ENCODE measurements around the gene NRF1.

Gene NRF1

DNA sequence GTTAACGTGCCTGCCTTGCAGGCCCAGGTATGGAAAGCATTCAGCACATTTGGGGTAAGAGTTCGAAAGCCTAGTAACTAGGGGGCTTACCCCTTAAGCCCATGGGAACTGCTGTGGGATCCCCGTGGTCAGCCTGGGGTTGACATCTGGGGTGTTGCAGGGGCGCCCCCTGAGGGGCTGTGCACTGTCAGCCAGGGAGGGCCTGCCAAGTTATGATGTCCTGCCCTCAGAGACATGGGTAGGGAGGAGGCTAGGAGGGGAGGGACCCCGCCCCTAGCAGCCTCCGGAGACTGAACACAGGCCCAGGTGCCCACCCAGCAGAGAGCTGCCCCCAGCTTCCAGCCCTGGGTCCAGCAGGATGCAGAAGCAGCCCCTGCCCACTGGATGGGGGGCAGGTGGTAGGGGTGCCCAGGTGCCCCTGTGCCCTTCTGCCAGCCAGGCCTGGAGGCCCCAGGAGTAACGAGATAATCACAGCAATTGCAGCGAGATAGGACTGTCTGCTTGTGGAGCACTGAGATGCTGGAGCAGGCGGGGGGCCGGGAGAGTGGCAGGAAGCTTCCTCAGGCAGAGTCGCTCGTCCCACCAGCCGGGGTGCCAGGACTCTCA lies 187.9 kb downstream of the NRF1 start:
- no peak for TF ChIP-seq POLR2AphosphoS5 (IDR thresholded peaks at IDR 0.05; ENCODE audit: borderline replicate concordance, low read depth, low read length)
- no peak for TF ChIP-seq FOXP2 (optimal IDR thresholded peaks at IDR 0.05; ENCODE audit: control extremely low read depth, extremely low read length, insufficient read depth)
- TF ChIP-seq EZH2 (IDR thresholded peaks at IDR 0.05) = no peak
- Histone ChIP-seq H3K9ac (ENCODE audit: insufficient read length) (no peak overlapping the region), H3K27ac (no peak overlapping the region), H3K9me3 (ENCODE audit: low read depth, low read length) (no peaks in the 10 kb centered on the region), H3K4me3 (no peak overlapping the region), H3K36me3 (ENCODE audit: insufficient read depth, low read length) (no peaks in the 10 kb centered on the region)
- no peak for DNase-seq (ENCODE audit: low read depth, low spot score)

DNA sequence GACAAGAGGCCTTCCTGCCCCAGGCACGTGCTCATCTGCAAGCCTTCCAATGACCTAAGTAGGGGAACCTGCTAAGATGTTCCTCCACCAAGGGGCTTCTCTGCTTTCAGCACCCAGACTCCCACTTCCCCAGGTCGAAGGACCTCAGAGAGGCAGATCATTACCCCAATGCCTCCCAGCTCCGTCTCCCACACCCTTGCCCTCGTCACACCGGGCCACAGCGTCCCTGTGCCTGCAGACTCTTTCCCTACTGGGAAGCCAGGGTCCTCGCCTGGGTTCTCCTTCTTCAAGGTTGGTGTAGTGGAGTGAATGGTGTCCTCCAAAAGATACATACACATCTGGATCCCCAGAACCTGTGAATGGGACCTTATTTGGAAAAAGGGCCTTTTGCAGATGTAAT lies 189.4 kb downstream of the NRF1 start:
- H3K9me3 ChIP-seq (ENCODE audit: low read depth, low read length) = no peaks in the 10 kb centered on the region
- no peaks in the 10 kb centered on the region for H3K36me3 ChIP-seq (ENCODE audit: insufficient read depth, low read length)
- H3K9ac ChIP-seq (ENCODE audit: insufficient read length) = no peak overlapping the region
- H3K27ac ChIP-seq = no peak overlapping the region
- DNase-seq (ENCODE audit: low read depth, low spot score) = no peak
- no peak overlapping the region for H3K4me3 ChIP-seq
- TF ChIP-seq EZH2 (IDR thresholded peaks at IDR 0.05) = no peak
- TF ChIP-seq POLR2AphosphoS5 (IDR thresholded peaks at IDR 0.05; ENCODE audit: borderline replicate concordance, low read depth, low read length) = no peak
- TF ChIP-seq FOXP2 (optimal IDR thresholded peaks at IDR 0.05; ENCODE audit: control extremely low read depth, extremely low read length, insufficient read depth) = no peak

DNA sequence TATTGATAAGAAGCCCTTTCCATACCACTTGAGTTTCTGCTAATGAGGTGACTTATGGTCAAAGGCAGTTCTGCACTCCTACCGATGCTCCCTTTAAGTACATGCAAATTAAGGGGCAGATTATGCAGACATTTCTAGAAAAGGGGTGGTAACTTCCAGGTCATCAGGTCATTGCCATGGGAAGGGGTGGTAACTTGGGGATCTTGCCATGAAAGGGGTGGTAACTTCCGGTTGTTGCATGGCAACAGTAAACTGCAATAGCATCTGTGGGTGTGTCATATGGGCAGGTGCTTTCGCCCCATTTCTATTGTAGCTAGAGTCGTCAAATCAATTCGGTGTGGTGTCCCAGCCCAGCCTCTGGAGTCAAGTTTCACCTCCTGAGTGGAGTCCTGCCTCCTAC lies 190.4 kb downstream of the NRF1 start:
- Histone ChIP-seq H3K36me3 (ENCODE audit: insufficient read depth, low read length) (no peaks in the 10 kb centered on the region), H3K27ac (no peak overlapping the region), H3K4me3 (no peak overlapping the region), H3K9ac (ENCODE audit: insufficient read length) (no peak overlapping the region), H3K9me3 (ENCODE audit: low read depth, low read length) (no peaks in the 10 kb centered on the region)
- DNase-seq (ENCODE audit: low read depth, low spot score) = no peak
- TF ChIP-seq FOXP2 (optimal IDR thresholded peaks at IDR 0.05; ENCODE audit: control extremely low read depth, extremely low read length, insufficient read depth) (no peak), POLR2AphosphoS5 (IDR thresholded peaks at IDR 0.05; ENCODE audit: borderline replicate concordance, low read depth, low read length) (no peak), EZH2 (IDR thresholded peaks at IDR 0.05) (no peak)

DNA sequence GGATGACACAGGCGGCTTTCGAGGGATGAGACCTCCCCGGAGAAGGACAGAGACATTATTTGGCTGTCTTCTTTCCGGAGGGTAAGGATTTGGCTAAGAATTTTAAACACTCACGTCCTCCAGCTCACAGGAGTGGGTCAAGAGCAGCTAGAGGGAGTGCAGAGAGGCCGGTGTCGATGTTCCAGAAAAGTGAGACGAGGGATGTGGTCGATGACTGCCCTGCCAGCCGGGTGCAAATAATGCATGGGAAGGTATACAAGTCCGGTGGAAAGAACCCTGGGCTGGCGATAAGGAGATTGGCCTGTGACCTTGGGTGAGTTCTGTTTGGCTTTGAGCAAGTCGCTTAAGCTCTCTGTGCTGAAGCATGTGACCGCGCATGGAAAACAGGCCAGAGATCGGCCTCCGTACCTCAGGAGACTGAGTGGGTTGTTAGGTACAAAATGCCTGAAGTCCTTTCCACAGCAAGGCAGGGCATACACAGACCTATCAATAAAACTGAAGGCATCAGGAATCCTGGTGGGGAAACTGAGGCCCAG lies 192.1 kb downstream of the NRF1 start:
- H3K4me3 ChIP-seq = no peak overlapping the region
- H3K36me3 ChIP-seq (ENCODE audit: insufficient read depth, low read length) = no peaks in the 10 kb centered on the region
- H3K27ac ChIP-seq = no peak overlapping the region
- no peak overlapping the region for H3K9ac ChIP-seq (ENCODE audit: insufficient read length)
- no peak for TF ChIP-seq POLR2AphosphoS5 (IDR thresholded peaks at IDR 0.05; ENCODE audit: borderline replicate concordance, low read depth, low read length)
- no peak for TF ChIP-seq EZH2 (IDR thresholded peaks at IDR 0.05)
- TF ChIP-seq FOXP2 (optimal IDR thresholded peaks at IDR 0.05; ENCODE audit: control extremely low read depth, extremely low read length, insufficient read depth) = no peak
- no peak for DNase-seq (ENCODE audit: low read depth, low spot score)
- no peaks in the 10 kb centered on the region for H3K9me3 ChIP-seq (ENCODE audit: low read depth, low read length)

DNA sequence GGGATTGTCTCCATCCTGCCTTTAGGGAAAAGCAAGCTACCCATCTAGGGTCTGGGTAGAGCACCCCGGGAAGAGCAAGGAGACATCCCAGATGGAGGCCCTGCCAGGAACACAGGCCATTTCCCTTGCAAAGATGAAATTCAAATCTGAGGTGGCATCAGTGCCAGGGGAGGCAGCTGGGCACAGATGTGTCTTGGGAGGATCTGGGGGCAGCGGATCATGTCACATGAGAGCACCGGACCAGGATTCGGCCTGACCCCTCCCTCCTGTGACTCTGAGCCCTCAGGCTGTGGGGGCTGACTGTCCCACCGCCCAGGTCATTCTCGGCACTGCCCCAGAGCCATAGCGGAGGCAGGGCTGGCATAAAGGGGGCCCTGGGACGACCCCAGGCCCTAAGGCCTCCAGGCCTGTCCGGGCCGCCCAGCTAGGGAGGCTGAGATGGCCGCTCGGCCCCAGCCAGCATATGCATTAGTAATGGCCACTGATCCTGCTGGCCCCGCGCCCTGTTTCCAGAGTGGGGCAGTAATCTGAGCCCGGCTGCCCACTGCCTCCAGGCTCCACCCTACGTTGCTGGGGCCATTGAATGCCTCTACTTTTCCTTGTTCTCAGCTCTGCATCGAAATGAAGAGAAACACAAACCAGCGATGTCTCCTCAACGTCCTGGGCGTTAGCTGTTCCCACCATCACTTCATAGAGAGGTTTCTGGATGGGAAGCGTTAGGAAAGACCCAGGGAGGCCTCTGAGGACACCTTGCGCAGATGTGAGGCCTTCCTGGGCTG lies 192.8 kb downstream of the NRF1 start:
- H3K4me3 ChIP-seq = no peak overlapping the region
- H3K9ac ChIP-seq (ENCODE audit: insufficient read length) = no peak overlapping the region
- TF ChIP-seq EZH2 (IDR thresholded peaks at IDR 0.05) (no peak), FOXP2 (optimal IDR thresholded peaks at IDR 0.05; ENCODE audit: control extremely low read depth, extremely low read length, insufficient read depth) (no peak), POLR2AphosphoS5 (IDR thresholded peaks at IDR 0.05; ENCODE audit: borderline replicate concordance, low read depth, low read length) (no peak)
- no peak overlapping the region for H3K27ac ChIP-seq
- H3K36me3 ChIP-seq (ENCODE audit: insufficient read depth, low read length) = no peaks in the 10 kb centered on the region
- no peak for DNase-seq (ENCODE audit: low read depth, low spot score)
- no peaks in the 10 kb centered on the region for H3K9me3 ChIP-seq (ENCODE audit: low read depth, low read length)

DNA sequence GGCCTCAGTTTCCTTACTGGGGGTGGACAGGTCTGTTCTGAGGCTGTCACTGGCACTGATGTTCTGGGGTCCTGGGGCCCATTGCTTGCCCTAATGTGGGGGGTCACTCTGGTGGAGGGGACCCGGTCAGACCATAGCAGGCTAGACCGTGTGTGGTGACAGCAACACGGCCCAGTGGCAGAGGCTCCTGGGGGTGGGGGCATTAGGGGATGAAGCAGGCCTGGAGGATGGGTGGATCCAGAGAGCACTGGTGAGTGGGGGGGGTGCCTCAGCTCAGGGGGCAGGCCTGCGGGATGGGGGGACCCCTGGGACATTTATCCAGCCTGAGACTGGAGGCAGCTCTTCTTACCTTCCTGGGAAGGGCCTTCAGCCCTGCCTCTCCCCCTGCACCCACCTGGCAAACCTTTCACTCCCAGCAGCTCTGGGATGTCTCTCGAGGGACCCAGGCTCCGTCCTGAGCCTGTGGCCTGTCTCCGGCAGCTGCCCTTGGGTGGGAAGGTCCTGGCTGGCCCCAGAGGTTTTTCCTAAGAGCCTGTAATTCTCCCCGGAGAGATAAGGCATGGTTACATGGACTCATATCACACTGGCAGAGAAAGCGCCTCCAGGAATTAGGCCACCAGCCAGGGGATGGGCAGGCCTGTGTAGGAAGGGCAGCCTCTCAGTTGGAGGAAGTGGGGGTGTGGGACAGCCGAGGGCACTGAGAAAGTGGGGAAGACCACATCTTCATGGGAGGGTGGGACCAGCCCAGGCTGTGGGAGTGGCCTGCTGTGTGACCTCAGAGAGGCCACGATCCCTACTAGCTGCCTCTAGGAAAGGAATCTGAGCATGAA lies 193.6 kb downstream of the NRF1 start:
- H3K27ac ChIP-seq = no peak overlapping the region
- no peaks in the 10 kb centered on the region for H3K36me3 ChIP-seq (ENCODE audit: insufficient read depth, low read length)
- no peak overlapping the region for H3K4me3 ChIP-seq
- no peaks in the 10 kb centered on the region for H3K9me3 ChIP-seq (ENCODE audit: low read depth, low read length)
- TF ChIP-seq FOXP2 (optimal IDR thresholded peaks at IDR 0.05; ENCODE audit: control extremely low read depth, extremely low read length, insufficient read depth) = no peak
- no peak overlapping the region for H3K9ac ChIP-seq (ENCODE audit: insufficient read length)
- no peak for DNase-seq (ENCODE audit: low read depth, low spot score)

Measured in SK-N-MC (cell line).